ENCODE data around the gene RAB11FIP4.

Gene RAB11FIP4

GRCh38 chr17:31479524-31479923, 88.0 kb downstream of the RAB11FIP4 start:
- Histone ChIP-seq H3K27me3 (ENCODE audit: insufficient read depth, poor library complexity, severe bottlenecking) (no peaks in the 10 kb centered on the region), H3K4me3 (replicated peaks; ENCODE audit: insufficient read depth, low read length) (no peak overlapping the region), H3K27ac (replicated peaks) (no peak overlapping the region)
- no peak for DNase-seq (ENCODE audit: low read depth in 1 of 2, low spot score in 1 of 2)
- TF ChIP-seq REST (IDR thresholded peaks at IDR 0.05; ENCODE audit: insufficient replicate concordance, low read depth) (no peak), CTCF (IDR thresholded peaks at IDR 0.05; ENCODE audit: insufficient read depth, low read length) (no peak), SPI1 (IDR thresholded peaks at IDR 0.05; ENCODE audit: borderline replicate concordance, low read depth) (no peak), POLR2AphosphoS5 (IDR thresholded peaks at IDR 0.05; ENCODE audit: low read depth) (no peak)

- Histone ChIP-seq H3K27ac (replicated peaks) (no peak overlapping the region), H3K27me3 (ENCODE audit: insufficient read depth, poor library complexity, severe bottlenecking) (no peaks in the 10 kb centered on the region), H3K4me3 (replicated peaks; ENCODE audit: insufficient read depth, low read length) (no peak overlapping the region)
- no peak for DNase-seq (ENCODE audit: low read depth in 1 of 2, low spot score in 1 of 2)
- TF ChIP-seq POLR2AphosphoS5 (IDR thresholded peaks at IDR 0.05; ENCODE audit: low read depth) (no peak), GABPA (IDR thresholded peaks at IDR 0.05; ENCODE audit: low read depth) (no peak), REST (IDR thresholded peaks at IDR 0.05; ENCODE audit: insufficient replicate concordance, low read depth) (no peak), SPI1 (IDR thresholded peaks at IDR 0.05; ENCODE audit: borderline replicate concordance, low read depth) (no peak), CTCF (IDR thresholded peaks at IDR 0.05; ENCODE audit: insufficient read depth, low read length) (no peak)
Observed at GRCh38 chr17:31480067-31480466, 88.6 kb downstream of the RAB11FIP4 start.

GRCh38 chr17:31480904-31481782, 89.7 kb downstream of the RAB11FIP4 start:
- TF ChIP-seq POLR2AphosphoS5 (IDR thresholded peaks at IDR 0.05; ENCODE audit: low read depth) (no peak), REST (IDR thresholded peaks at IDR 0.05; ENCODE audit: insufficient replicate concordance, low read depth) (no peak), SPI1 (IDR thresholded peaks at IDR 0.05; ENCODE audit: borderline replicate concordance, low read depth) (no peak), CTCF (IDR thresholded peaks at IDR 0.05; ENCODE audit: insufficient read depth, low read length) (no peak), GABPA (IDR thresholded peaks at IDR 0.05; ENCODE audit: low read depth) (no peak)
- no peaks in the 10 kb centered on the region for H3K27me3 ChIP-seq (ENCODE audit: insufficient read depth, poor library complexity, severe bottlenecking)
- no peak overlapping the region for H3K27ac ChIP-seq (replicated peaks)
- H3K4me3 ChIP-seq (replicated peaks; ENCODE audit: insufficient read depth, low read length): no peak overlapping the region
- no peak for DNase-seq (ENCODE audit: low read depth in 1 of 2, low spot score in 1 of 2)
